K562 (cell line): ENCODE data around the gene GNAT1. TPM values are rescaled to one million over a fixed set of nuclear protein-coding genes. Genes with fewer than 3 reads are reported as not detected.

ENCODE experiments used
- ARHGAP35 ChIP-seq: fragments of 450-650 bp; IDR thresholded peaks from 2 replicates; pipeline ENCODE4 v1.6.1; 2018; ENCODE audit not compliant: partially characterized antibody
- CHD2 ChIP-seq: IDR thresholded peaks from 2 replicates; pipeline ENCODE4 v1.6.1; 2011; ENCODE audit warnings: low read depth, low read length
- CSDE1 ChIP-seq, 2 experiments: fragments of 450-650 bp; IDR thresholded peaks; 2 replicates each; pipeline ENCODE4 v1.6.1; 2016; ENCODE audit warnings: mild to moderate bottlenecking in 1 of 2
- CXXC5 ChIP-seq: fragments of 250-450 bp; sonication (Bioruptor Pico); IDR thresholded peaks from 2 replicates; pipeline ENCODE4 v1.8.0; 2022; ENCODE audit warnings: inconsistent platforms, mild to moderate bottlenecking, moderate library complexity
- DDX20 ChIP-seq: fragments of 450-650 bp; IDR thresholded peaks from 2 replicates; pipeline ENCODE4 v1.6.1; 2016; ENCODE audit warnings: missing genetic modification characterization, low read depth, mild to moderate bottlenecking, missing compliant biosample characterization, moderate library complexity
- DNMT1 ChIP-seq: fragments of 450-650 bp; IDR thresholded peaks from 2 replicates; pipeline ENCODE4 v1.6.1; 2016; ENCODE audit warnings: antibody characterized with exemption, mild to moderate bottlenecking
- EHMT2 ChIP-seq: fragments of 450-650 bp; IDR thresholded peaks from 2 replicates; pipeline ENCODE4 v1.6.1; 2018; ENCODE audit warnings: antibody characterized with exemption
- FOS ChIP-seq: IDR thresholded peaks from 3 replicates; pipeline ENCODE4 v1.6.1; 2011; ENCODE audit not compliant: insufficient read length; ENCODE audit errors: extremely low read depth
- HMG20B ChIP-seq: fragments of 250-450 bp; sonication (Bioruptor Pico); IDR thresholded peaks from 2 replicates; pipeline ENCODE4 v1.5.0; 2021; ENCODE audit warnings: mild to moderate bottlenecking
- KLF16 ChIP-seq: IDR thresholded peaks from 2 replicates; pipeline ENCODE4 v1.6.1; 2016; ENCODE audit warnings: antibody characterized with exemption
- LEF1 ChIP-seq: fragments of 450-650 bp; IDR thresholded peaks from 2 replicates; pipeline ENCODE4 v1.6.1; 2016; ENCODE audit warnings: mild to moderate bottlenecking
- MCM3 ChIP-seq: fragments of 450-650 bp; IDR thresholded peaks from 2 replicates; pipeline ENCODE4 v1.6.1; 2016
- NBN ChIP-seq: fragments of 450-650 bp; IDR thresholded peaks from 2 replicates; pipeline ENCODE4 v1.6.1; 2016; ENCODE audit warnings: low read depth, mild to moderate bottlenecking
- NONO ChIP-seq, 2 experiments: fragments of 200-400 bp in 1 of 2; fragments of 450-650 bp in 1 of 2; formaldehyde crosslinking in 1 of 2; IDR thresholded peaks; 2 replicates each; pipeline ENCODE4 v1.6.1; 2017; ENCODE audit warnings: low read depth in 2 of 2, mild to moderate bottlenecking in 2 of 2, moderate library complexity in 2 of 2, low read length in 1 of 2
- NR3C1 ChIP-seq: sonication (generic); formaldehyde crosslinking; IDR thresholded peaks from 2 replicates; pipeline ENCODE4 v1.8.1; 2022; ENCODE audit warnings: missing genetic modification reagents
- PCBP1 ChIP-seq: fragments of 200-400 bp; formaldehyde crosslinking; IDR thresholded peaks from 2 replicates; pipeline ENCODE4 v1.6.1; 2018; ENCODE audit warnings: mild to moderate bottlenecking, low read depth, low read length; ENCODE audit not compliant: poor library complexity, severe bottlenecking
- PTRF ChIP-seq: fragments of 450-650 bp; IDR thresholded peaks from 2 replicates; pipeline ENCODE4 v1.6.1; 2016; ENCODE audit warnings: mild to moderate bottlenecking, missing genetic modification characterization, missing compliant biosample characterization
- RBM25 ChIP-seq: fragments of 200-400 bp; formaldehyde crosslinking; IDR thresholded peaks from 2 replicates; pipeline ENCODE4 v1.6.1; 2018; ENCODE audit warnings: low read length, low read depth, moderate library complexity; ENCODE audit not compliant: severe bottlenecking
- RFX1 ChIP-seq: fragments of 450-650 bp; IDR thresholded peaks from 2 replicates; pipeline ENCODE4 v1.6.1; 2016; ENCODE audit warnings: mild to moderate bottlenecking, moderate library complexity
- RFX7 ChIP-seq: fragments of 250-450 bp; sonication (Bioruptor Pico); IDR thresholded peaks from 2 replicates; pipeline ENCODE4 v1.5.1; 2021; ENCODE audit warnings: mild to moderate bottlenecking
- TBL1XR1 ChIP-seq, 2 experiments: IDR thresholded peaks; 2 replicates each; pipeline ENCODE4 v1.6.1; 2012; ENCODE audit warnings: improper control_type of control experiment in 2 of 2, low read length in 2 of 2, mild to moderate bottlenecking in 1 of 2
- TOE1 ChIP-seq, 2 experiments: fragments of 450-650 bp in 1 of 2; sonication (generic) in 1 of 2; formaldehyde crosslinking in 1 of 2; IDR thresholded peaks; 2 replicates each; pipeline versions ENCODE4 v1.7.1 to v1.8.0; 2016 to 2022; ENCODE audit warnings: borderline replicate concordance in 2 of 2, mild to moderate bottlenecking in 2 of 2, antibody characterized with exemption in 1 of 2, inconsistent platforms in 1 of 2, low read depth in 1 of 2, missing genetic modification reagents in 1 of 2, moderate library complexity in 1 of 2
- XRCC4 ChIP-seq: IDR thresholded peaks from one replicate; pipeline ENCODE4 v1.6.1; 2011; ENCODE audit not compliant: insufficient read depth, insufficient read length; ENCODE audit errors: extremely low read depth
- YY1 ChIP-seq, 3 experiments: IDR thresholded peaks; 2 replicates each; pipeline ENCODE4 v1.6.1; 2011; ENCODE audit warnings: low read length in 2 of 3, mild to moderate bottlenecking in 2 of 3, moderate library complexity in 2 of 3, borderline replicate concordance in 1 of 3, control low read depth in 1 of 3, low read depth in 1 of 3; ENCODE audit not compliant: insufficient read depth in 3 of 3, insufficient replicate concordance in 2 of 3, control insufficient read depth in 1 of 3, insufficient read length in 1 of 3; ENCODE audit errors: extremely low read depth in 1 of 3
- ZC3H8 ChIP-seq: fragments of 450-650 bp; IDR thresholded peaks from 2 replicates; pipeline ENCODE4 v1.6.1; 2017
- ZNF133 ChIP-seq: fragments of 250-450 bp; sonication (Bioruptor Pico); IDR thresholded peaks from 2 replicates; pipeline ENCODE4 v1.4.0; 2020; ENCODE audit warnings: mild to moderate bottlenecking
- ZNF274 ChIP-seq: IDR thresholded peaks from 2 replicates; pipeline ENCODE4 v1.6.1; 2011; ENCODE audit warnings: low read depth, mild to moderate bottlenecking, low read length, moderate library complexity, borderline replicate concordance
- ZNF695 ChIP-seq: fragments of 450-650 bp; formaldehyde crosslinking; IDR thresholded peaks from 2 replicates; pipeline ENCODE4 v1.4.0; 2020; ENCODE audit warnings: mild to moderate bottlenecking, moderate library complexity
- ZNF780A ChIP-seq: fragments of 250-450 bp; sonication (Bioruptor Pico); IDR thresholded peaks from 2 replicates; pipeline ENCODE4 v1.5.0; 2021; ENCODE audit warnings: mild to moderate bottlenecking
- polyA plus RNA-seq, 8 experiments: library from polyadenylated mRNA; depleted of rRNA in 4 of 8; stranded (reverse) in 5 of 8; unstranded in 3 of 8; fragments of >200 nt; fragmentation: Nextera tagmentation in 2 of 8; fragmentation: Illumina TruSeq in 1 of 8; extraction: Ambion mirVana in 2 of 8; extraction: Trizol in 1 of 8; gene quantifications; 2 replicates each; pipeline versions ENCODE4 v1.2.1 to v1.2.3, GENCODE V29; 2011 to 2014; ENCODE audit warnings: inconsistent platforms in 1 of 8, missing spikeins in 1 of 8
- total RNA-seq, 7 experiments: library from RNA; depleted of rRNA in 6 of 7; stranded (reverse); fragments of >200 nt in 6 of 7; fragmentation: Illumina TruSeq in 2 of 7; extraction: Trizol in 2 of 7; gene quantifications; 2 replicates each; pipeline versions ENCODE4 v1.2.1 to v1.2.3, GENCODE V29; 2011 to 2021; ENCODE audit warnings: low replicate concordance in 1 of 7
- TF ChIP-seq, protein P1 (sequence below): fragments of 250-450 bp; sonication (Bioruptor Pico); IDR thresholded peaks from 2 replicates; pipeline ENCODE4 v1.9.0; 2021; ENCODE audit warnings: mild to moderate bottlenecking
- TF ChIP-seq, protein P2 (sequence below): fragments of 450-650 bp; IDR thresholded peaks from 2 replicates; pipeline ENCODE4 v1.6.1; 2016; ENCODE audit warnings: antibody characterized with exemption

Gene GNAT1
- total and polyA plus RNA-seq, 9 of the 15 experiments (the other 6 are each of a cell fraction or from before 2014, with no cell fraction given) = not detected

DNA sequence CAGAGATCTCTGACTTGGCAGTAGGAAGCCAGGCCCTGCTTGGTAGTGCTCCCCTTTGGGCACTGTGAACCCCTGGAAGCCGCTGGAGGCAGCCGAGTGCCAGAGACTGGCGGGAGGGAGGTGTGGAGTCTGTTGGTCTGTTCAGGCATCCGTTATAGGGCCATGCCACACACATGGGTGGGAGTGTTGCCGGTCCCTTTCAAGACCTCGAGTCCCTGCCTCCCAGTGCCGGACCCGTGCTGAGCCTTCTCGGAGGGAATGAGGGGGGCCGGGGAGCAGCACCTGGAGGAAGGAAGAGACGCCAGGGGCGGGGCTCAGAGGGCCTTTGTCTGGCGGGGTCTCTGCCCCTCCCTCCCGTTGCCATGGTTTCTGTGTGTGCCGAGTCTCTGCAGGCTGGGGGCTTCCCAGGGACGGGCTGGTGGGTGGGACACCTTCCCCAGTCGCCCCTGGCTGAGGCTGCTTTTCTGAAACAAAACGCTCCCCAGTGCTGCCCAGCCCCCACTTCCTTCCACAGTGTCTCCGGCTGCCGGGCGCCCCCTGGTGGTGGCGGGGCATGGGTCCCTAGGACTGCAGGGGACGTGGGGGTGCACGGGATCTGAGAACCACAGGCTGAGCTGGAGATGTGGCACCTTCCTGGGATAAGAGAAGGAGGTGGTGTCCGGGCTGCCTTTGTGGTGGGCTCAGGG lies 54.6 kb downstream of the GNAT1 start (continued):
- TF ChIP-seq CXXC5 (CRISPR knock-in tag) = peak; percentile 60
- no peak for TF ChIP-seq PCBP1
- no peak for TF ChIP-seq HMG20B (CRISPR knock-in tag)
- no peak for TF ChIP-seq TBL1XR1 (IDR thresholded peaks at IDR 0.05; ENCODE audit: low read length in 2 of 2)
- no peak for TF ChIP-seq MCM3
- TF ChIP-seq, protein P1, sequence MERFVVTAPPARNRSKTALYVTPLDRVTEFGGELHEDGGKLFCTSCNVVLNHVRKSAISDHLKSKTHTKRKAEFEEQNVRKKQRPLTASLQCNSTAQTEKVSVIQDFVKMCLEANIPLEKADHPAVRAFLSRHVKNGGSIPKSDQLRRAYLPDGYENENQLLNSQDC (CRISPR knock-in tag) = no peak
- TF ChIP-seq NR3C1 = no peak
- TF ChIP-seq, protein P2, sequence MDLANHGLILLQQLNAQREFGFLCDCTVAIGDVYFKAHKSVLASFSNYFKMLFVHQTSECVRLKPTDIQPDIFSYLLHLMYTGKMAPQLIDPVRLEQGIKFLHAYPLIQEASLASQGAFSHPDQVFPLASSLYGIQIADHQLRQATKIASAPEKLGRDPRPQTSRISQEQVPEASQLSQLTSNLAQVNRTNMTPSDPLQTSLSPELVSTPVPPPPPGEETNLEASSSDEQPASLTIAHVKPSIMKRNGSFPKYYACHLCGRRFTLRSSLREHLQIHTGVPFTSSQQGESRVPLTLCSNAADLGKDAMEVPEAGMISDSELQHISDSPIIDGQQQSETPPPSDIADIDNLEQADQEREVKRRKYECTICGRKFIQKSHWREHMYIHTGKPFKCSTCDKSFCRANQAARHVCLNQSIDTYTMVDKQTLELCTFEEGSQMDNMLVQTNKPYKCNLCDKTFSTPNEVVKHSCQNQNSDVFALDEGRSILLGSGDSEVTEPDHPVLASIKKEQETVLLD = no peak
- no peak for TF ChIP-seq ZNF695 (CRISPR knock-in tag)
- TF ChIP-seq RBM25 = no peak
- TF ChIP-seq ZNF133 (CRISPR knock-in tag) = no peak
- 0 out of 2 replicates have a peak, but pooled peaks have one; percentile 43 for TF ChIP-seq TOE1 (IDR thresholded peaks at IDR 0.05; ENCODE audit: borderline replicate concordance)
- no peak for TF ChIP-seq TOE1 (CRISPR knock-in tag; IDR thresholded peaks at IDR 0.05; ENCODE audit: borderline replicate concordance, low read depth)
- TF ChIP-seq XRCC4 = no peak
- peak in 1 of 2 experiments; percentile 18; a peak in 1 of 4 replicates for TF ChIP-seq NONO (IDR thresholded peaks at IDR 0.05; ENCODE audit: low read depth in 2 of 2, low read length in 1 of 2)
- TF ChIP-seq ZNF780A (CRISPR knock-in tag) = no peak
- no peak for TF ChIP-seq CSDE1 (IDR thresholded peaks at IDR 0.05)
- TF ChIP-seq DDX20 (tag) = no peak
- TF ChIP-seq RFX1 = peak; percentile 86
- TF ChIP-seq ARHGAP35 = no peak
- TF ChIP-seq FOS = no peak
- TF ChIP-seq PTRF (tag) = no peak
- no peak for TF ChIP-seq ZC3H8
- TF ChIP-seq ZNF274 = no peak
- peak; percentile 70 for TF ChIP-seq CHD2
- no peak for TF ChIP-seq RFX7 (CRISPR knock-in tag)
- no peak for TF ChIP-seq NBN
- no peak for TF ChIP-seq LEF1
- peak in 2 of 3 experiments; percentile 36 to 40 for TF ChIP-seq YY1 (IDR thresholded peaks at IDR 0.05; ENCODE audit: borderline replicate concordance in 1 of 3, control insufficient read depth in 1 of 3, extremely low read depth in 1 of 3, insufficient read depth in 3 of 3, insufficient read length in 1 of 3, insufficient replicate concordance in 2 of 3, low read depth in 1 of 3, low read length in 2 of 3)
- TF ChIP-seq DNMT1 = no peak
- no peak for TF ChIP-seq KLF16
- TF ChIP-seq EHMT2 = no peak
